Measurements from ENCODE around the gene ERC2. TPM values are rescaled to one million over a fixed set of nuclear protein-coding genes. Genes with fewer than 3 reads are reported as not detected.

Gene ERC2
- total and polyA plus RNA-seq, 9 donors, result 0.52 to 2.0 (median 0.82) TPM

- H3K9me3 ChIP-seq (replicated peaks; ENCODE audit: control insufficient read depth, low read depth, low read length), result no peaks in the 10 kb centered on the region
- H3K36me3 ChIP-seq (ENCODE audit: control insufficient read depth, insufficient read depth, low read length), result no peaks in the 10 kb centered on the region
- WGBS (ENCODE audit: insufficient coverage), result 33% methylated on average over 1 of the region's 1 CpG
- H3K27ac ChIP-seq (ENCODE audit: low read length), result no peak overlapping the region
- H3K4me3 ChIP-seq (ENCODE audit: low read length), result no peak overlapping the region
- H3K4me1 ChIP-seq (ENCODE audit: control insufficient read depth, insufficient read depth, low read length), result peaks cover 2% of the 10 kb centered on the region
- DNase-seq, result peak; percentile 81
- H3K27me3 ChIP-seq (ENCODE audit: control insufficient read depth, insufficient read depth, low read length), result no peaks in the 10 kb centered on the region
These were observed 593.2 kb downstream of the ERC2 start for GRCh38 chr3:55875113-55875512.

GRCh38 chr3:55873523-55874254 lies 594.6 kb downstream of the ERC2 start:
- Histone ChIP-seq H3K36me3 (ENCODE audit: control insufficient read depth, insufficient read depth, low read length) (no peaks in the 10 kb centered on the region), H3K27ac (ENCODE audit: low read length) (no peak overlapping the region), H3K4me1 (ENCODE audit: control insufficient read depth, insufficient read depth, low read length) (peaks cover 2% of the 10 kb centered on the region), H3K27me3 (ENCODE audit: control insufficient read depth, insufficient read depth, low read length) (no peaks in the 10 kb centered on the region), H3K4me3 (ENCODE audit: low read length) (no peak overlapping the region), H3K9me3 (replicated peaks; ENCODE audit: control insufficient read depth, low read depth, low read length) (no peaks in the 10 kb centered on the region)
- DNase-seq, result no peak
- WGBS (ENCODE audit: insufficient coverage), result 100% methylated on average over 1 of the region's 1 CpG

GRCh38 chr3:55870594-55870993 lies 597.7 kb downstream of the ERC2 start:
- H3K4me1 ChIP-seq (ENCODE audit: control insufficient read depth, insufficient read depth, low read length), result peaks cover 2% of the 10 kb centered on the region
- H3K4me3 ChIP-seq (ENCODE audit: low read length), result no peak overlapping the region
- no peaks in the 10 kb centered on the region for H3K27me3 ChIP-seq (ENCODE audit: control insufficient read depth, insufficient read depth, low read length)
- no peak overlapping the region for H3K27ac ChIP-seq (ENCODE audit: low read length)
- no peaks in the 10 kb centered on the region for H3K36me3 ChIP-seq (ENCODE audit: control insufficient read depth, insufficient read depth, low read length)
- DNase-seq, result peak; percentile 19
- 30% methylated on average over 2 of the region's 5 CpGs for WGBS (ENCODE audit: insufficient coverage)
- no peaks in the 10 kb centered on the region for H3K9me3 ChIP-seq (replicated peaks; ENCODE audit: control insufficient read depth, low read depth, low read length)

GRCh38 chr3:55868347-55868746 lies 599.9 kb downstream of the ERC2 start:
- H3K4me1 ChIP-seq (ENCODE audit: control insufficient read depth, insufficient read depth, low read length), result peaks cover 2% of the 10 kb centered on the region
- no peak overlapping the region for H3K27ac ChIP-seq (ENCODE audit: low read length)
- WGBS (ENCODE audit: insufficient coverage), result 49% methylated on average over 3 of the region's 4 CpGs
- H3K36me3 ChIP-seq (ENCODE audit: control insufficient read depth, insufficient read depth, low read length), result no peaks in the 10 kb centered on the region
- H3K4me3 ChIP-seq (ENCODE audit: low read length), result no peak overlapping the region
- DNase-seq, result no peak
- no peaks in the 10 kb centered on the region for H3K27me3 ChIP-seq (ENCODE audit: control insufficient read depth, insufficient read depth, low read length)
- no peaks in the 10 kb centered on the region for H3K9me3 ChIP-seq (replicated peaks; ENCODE audit: control insufficient read depth, low read depth, low read length)

GRCh38 chr3:55863028-55863427 lies 605.2 kb downstream of the ERC2 start:
- peak; percentile 60 for DNase-seq
- H3K9me3 ChIP-seq (replicated peaks; ENCODE audit: control insufficient read depth, low read depth, low read length), result no peaks in the 10 kb centered on the region
- H3K36me3 ChIP-seq (ENCODE audit: control insufficient read depth, insufficient read depth, low read length), result no peaks in the 10 kb centered on the region
- no peak overlapping the region for H3K4me3 ChIP-seq (ENCODE audit: low read length)
- no peaks in the 10 kb centered on the region for H3K4me1 ChIP-seq (ENCODE audit: control insufficient read depth, insufficient read depth, low read length)
- no peaks in the 10 kb centered on the region for H3K27me3 ChIP-seq (ENCODE audit: control insufficient read depth, insufficient read depth, low read length)
- WGBS (ENCODE audit: insufficient coverage), result no CpG with 5 or more reads among the region's 4 CpGs
- no peak overlapping the region for H3K27ac ChIP-seq (ENCODE audit: low read length)

GRCh38 chr3:55860049-55860721 lies 608.1 kb downstream of the ERC2 start:
- WGBS (ENCODE audit: insufficient coverage), result no CpG with 5 or more reads among the region's 11 CpGs
- Histone ChIP-seq H3K4me3 (ENCODE audit: low read length) (no peak overlapping the region), H3K36me3 (ENCODE audit: control insufficient read depth, insufficient read depth, low read length) (no peaks in the 10 kb centered on the region), H3K4me1 (ENCODE audit: control insufficient read depth, insufficient read depth, low read length) (no peaks in the 10 kb centered on the region), H3K9me3 (replicated peaks; ENCODE audit: control insufficient read depth, low read depth, low read length) (no peaks in the 10 kb centered on the region), H3K27ac (ENCODE audit: low read length) (no peak overlapping the region), H3K27me3 (ENCODE audit: control insufficient read depth, insufficient read depth, low read length) (no peaks in the 10 kb centered on the region)
- no peak for DNase-seq

GRCh38 chr3:55859305-55859704 lies 609.0 kb downstream of the ERC2 start:
- Histone ChIP-seq H3K4me1 (ENCODE audit: control insufficient read depth, insufficient read depth, low read length) (no peaks in the 10 kb centered on the region), H3K36me3 (ENCODE audit: control insufficient read depth, insufficient read depth, low read length) (no peaks in the 10 kb centered on the region), H3K27ac (ENCODE audit: low read length) (no peak overlapping the region), H3K9me3 (replicated peaks; ENCODE audit: control insufficient read depth, low read depth, low read length) (no peaks in the 10 kb centered on the region), H3K4me3 (ENCODE audit: low read length) (no peak overlapping the region), H3K27me3 (ENCODE audit: control insufficient read depth, insufficient read depth, low read length) (no peaks in the 10 kb centered on the region)
- DNase-seq, result no peak
- no CpG with 5 or more reads among the region's 2 CpGs for whole genome bisulfite sequencing (ENCODE audit: insufficient coverage)

GRCh38 chr3:55858727-55859126 lies 609.5 kb downstream of the ERC2 start:
- Histone ChIP-seq H3K36me3 (ENCODE audit: control insufficient read depth, insufficient read depth, low read length) (no peaks in the 10 kb centered on the region), H3K27me3 (ENCODE audit: control insufficient read depth, insufficient read depth, low read length) (no peaks in the 10 kb centered on the region), H3K4me1 (ENCODE audit: control insufficient read depth, insufficient read depth, low read length) (no peaks in the 10 kb centered on the region), H3K9me3 (replicated peaks; ENCODE audit: control insufficient read depth, low read depth, low read length) (no peaks in the 10 kb centered on the region), H3K27ac (ENCODE audit: low read length) (no peak overlapping the region), H3K4me3 (ENCODE audit: low read length) (no peak overlapping the region)
- WGBS (ENCODE audit: insufficient coverage), result 79% methylated on average over 3 of the region's 4 CpGs
- no peak for DNase-seq

- no peak for DNase-seq
- H3K27me3 ChIP-seq (ENCODE audit: control insufficient read depth, insufficient read depth, low read length), result no peaks in the 10 kb centered on the region
- no peaks in the 10 kb centered on the region for H3K4me1 ChIP-seq (ENCODE audit: control insufficient read depth, insufficient read depth, low read length)
- no CpG with 5 or more reads among the region's 1 CpG for WGBS (ENCODE audit: insufficient coverage)
- no peak overlapping the region for H3K4me3 ChIP-seq (ENCODE audit: low read length)
- no peak overlapping the region for H3K27ac ChIP-seq (ENCODE audit: low read length)
- no peaks in the 10 kb centered on the region for H3K9me3 ChIP-seq (replicated peaks; ENCODE audit: control insufficient read depth, low read depth, low read length)
- no peaks in the 10 kb centered on the region for H3K36me3 ChIP-seq (ENCODE audit: control insufficient read depth, insufficient read depth, low read length)
These were observed 610.0 kb downstream of the ERC2 start for GRCh38 chr3:55858302-55858701.

GRCh38 chr3:55857633-55858032 lies 610.6 kb downstream of the ERC2 start:
- H3K9me3 ChIP-seq (replicated peaks; ENCODE audit: control insufficient read depth, low read depth, low read length), result no peaks in the 10 kb centered on the region
- H3K27ac ChIP-seq (ENCODE audit: low read length), result no peak overlapping the region
- DNase-seq, result no peak
- no peak overlapping the region for H3K4me3 ChIP-seq (ENCODE audit: low read length)
- 56% methylated on average over 1 of the region's 2 CpGs for WGBS (ENCODE audit: insufficient coverage)
- no peaks in the 10 kb centered on the region for H3K36me3 ChIP-seq (ENCODE audit: control insufficient read depth, insufficient read depth, low read length)
- no peaks in the 10 kb centered on the region for H3K27me3 ChIP-seq (ENCODE audit: control insufficient read depth, insufficient read depth, low read length)
- no peaks in the 10 kb centered on the region for H3K4me1 ChIP-seq (ENCODE audit: control insufficient read depth, insufficient read depth, low read length)

Data from muscle of leg (tissue), 11 donors.